IPS-20b (cell line): ENCODE measurements around the gene DYSF.

Source experiments
- H3K27ac ChIP-seq: one replicate; pipeline ENCODE4 v1.5.1; 2013; ENCODE audit warnings: low read length
- H3K27me3 ChIP-seq: 2 replicates; pipeline ENCODE4 v1.6.1; 2013; ENCODE audit warnings: mild to moderate bottlenecking, low read length, inconsistent platforms; ENCODE audit not compliant: insufficient read depth
- H3K36me3 ChIP-seq: 2 replicates; pipeline ENCODE4 v1.6.1; 2013; ENCODE audit warnings: low read depth, mild to moderate bottlenecking, inconsistent platforms, low read length, moderate library complexity; ENCODE audit not compliant: insufficient read depth
- H3K4me1 ChIP-seq: 2 replicates; pipeline ENCODE4 v1.6.1; 2013; ENCODE audit warnings: mild to moderate bottlenecking, control low read depth, inconsistent platforms, low read length, moderate library complexity; ENCODE audit not compliant: insufficient read depth
- H3K4me3 ChIP-seq: 2 replicates; pipeline ENCODE4 v1.5.1; 2013; ENCODE audit warnings: mild to moderate bottlenecking, low read length, inconsistent platforms
- H3K9ac ChIP-seq: 2 replicates; pipeline ENCODE4 v1.6.1; 2013; ENCODE audit warnings: low read depth, mild to moderate bottlenecking, inconsistent platforms, low read length, moderate library complexity
- H3K9me3 ChIP-seq: 2 replicates; pipeline ENCODE4 v1.6.1; 2013; ENCODE audit warnings: mild to moderate bottlenecking, low read depth, low read length, inconsistent platforms; ENCODE audit not compliant: insufficient read depth

The DYSF gene

GRCh38 chr2:71496156-71496770 lies 42.9 kb downstream of the DYSF start:
- H3K4me1 ChIP-seq = peaks cover 17% of the 10 kb centered on the region; the same call in 1 of the 2 replicates
- no peak overlapping the region for H3K4me3 ChIP-seq
- H3K9ac ChIP-seq = no peak overlapping the region
- H3K9me3 ChIP-seq = no peaks in the 10 kb centered on the region
- no peaks in the 10 kb centered on the region for H3K36me3 ChIP-seq
- no peak overlapping the region for H3K27ac ChIP-seq
- H3K27me3 ChIP-seq = no peaks in the 10 kb centered on the region

- H3K4me3 ChIP-seq = no peak overlapping the region
- H3K36me3 ChIP-seq = no peaks in the 10 kb centered on the region
- no peak overlapping the region for H3K9ac ChIP-seq
- no peak overlapping the region for H3K27ac ChIP-seq
- H3K4me1 ChIP-seq = peaks cover 17% of the 10 kb centered on the region; the same call in 1 of the 2 replicates
- H3K27me3 ChIP-seq = no peaks in the 10 kb centered on the region
- H3K9me3 ChIP-seq = no peaks in the 10 kb centered on the region
Measured at GRCh38 chr2:71498261-71498701, 44.9 kb downstream of the DYSF start.

- peaks cover 17% of the 10 kb centered on the region; the same call in 1 of the 2 replicates for H3K4me1 ChIP-seq
- no peak overlapping the region for H3K27ac ChIP-seq
- no peaks in the 10 kb centered on the region for H3K9me3 ChIP-seq
- no peaks in the 10 kb centered on the region for H3K27me3 ChIP-seq
- no peaks in the 10 kb centered on the region for H3K36me3 ChIP-seq
- H3K4me3 ChIP-seq = no peak overlapping the region
- H3K9ac ChIP-seq = no peak overlapping the region
Measured at GRCh38 chr2:71499691-71500090, 46.3 kb downstream of the DYSF start.

GRCh38 chr2:71500426-71501079 lies 47.2 kb downstream of the DYSF start:
- H3K9ac ChIP-seq = no peak overlapping the region
- no peaks in the 10 kb centered on the region for H3K36me3 ChIP-seq
- H3K27ac ChIP-seq = no peak overlapping the region
- H3K4me3 ChIP-seq = no peak overlapping the region
- no peaks in the 10 kb centered on the region for H3K27me3 ChIP-seq
- H3K4me1 ChIP-seq = peaks cover 17% of the 10 kb centered on the region; the same call in 1 of the 2 replicates
- no peaks in the 10 kb centered on the region for H3K9me3 ChIP-seq

GRCh38 chr2:71502941-71503738 lies 49.8 kb downstream of the DYSF start:
- H3K4me1 ChIP-seq = peaks cover 8% of the 10 kb centered on the region; the same call in 1 of the 2 replicates
- H3K27me3 ChIP-seq = no peaks in the 10 kb centered on the region
- H3K27ac ChIP-seq = no peak overlapping the region
- H3K9me3 ChIP-seq = no peaks in the 10 kb centered on the region
- no peak overlapping the region for H3K9ac ChIP-seq
- H3K4me3 ChIP-seq = no peak overlapping the region
- no peaks in the 10 kb centered on the region for H3K36me3 ChIP-seq

- Histone ChIP-seq H3K9ac (no peak overlapping the region), H3K4me1 (peaks cover 8% of the 10 kb centered on the region; the same call in 1 of the 2 replicates), H3K27me3 (no peaks in the 10 kb centered on the region), H3K27ac (no peak overlapping the region), H3K36me3 (no peaks in the 10 kb centered on the region), H3K4me3 (no peak overlapping the region), H3K9me3 (no peaks in the 10 kb centered on the region)
Measured at GRCh38 chr2:71503837-71504236, 50.5 kb downstream of the DYSF start.

- H3K4me3 ChIP-seq = no peak overlapping the region
- H3K36me3 ChIP-seq = no peaks in the 10 kb centered on the region
- H3K27ac ChIP-seq = no peak overlapping the region
- no peak overlapping the region for H3K9ac ChIP-seq
- H3K4me1 ChIP-seq = peaks cover 8% of the 10 kb centered on the region; the same call in 1 of the 2 replicates
- no peaks in the 10 kb centered on the region; the same call in 1 of the 2 replicates for H3K9me3 ChIP-seq
- no peaks in the 10 kb centered on the region for H3K27me3 ChIP-seq
Measured at GRCh38 chr2:71504611-71505010, 51.2 kb downstream of the DYSF start.

- H3K27ac ChIP-seq = no peak overlapping the region
- no peaks in the 10 kb centered on the region; the same call in 1 of the 2 replicates for H3K9me3 ChIP-seq
- no peak overlapping the region for H3K9ac ChIP-seq
- H3K36me3 ChIP-seq = no peaks in the 10 kb centered on the region
- no peak overlapping the region for H3K4me3 ChIP-seq
- no peaks in the 10 kb centered on the region for H3K27me3 ChIP-seq
- peaks cover 5% of the 10 kb centered on the region; the same call in 1 of the 2 replicates for H3K4me1 ChIP-seq
Measured at GRCh38 chr2:71505086-71505769, 51.9 kb downstream of the DYSF start.

- Histone ChIP-seq H3K27me3 (no peaks in the 10 kb centered on the region), H3K4me3 (no peak overlapping the region), H3K36me3 (no peaks in the 10 kb centered on the region), H3K9me3 (no peaks in the 10 kb centered on the region; the same call in 1 of the 2 replicates), H3K4me1 (no peaks in the 10 kb centered on the region; the same call in 1 of the 2 replicates), H3K9ac (no peak overlapping the region), H3K27ac (no peak overlapping the region)
Measured at GRCh38 chr2:71505770-71506140, 52.4 kb downstream of the DYSF start.

- no peaks in the 10 kb centered on the region for H3K4me1 ChIP-seq
- H3K36me3 ChIP-seq = no peaks in the 10 kb centered on the region
- no peak overlapping the region for H3K4me3 ChIP-seq
- H3K27me3 ChIP-seq = no peaks in the 10 kb centered on the region
- H3K9ac ChIP-seq = no peak overlapping the region
- no peaks in the 10 kb centered on the region; the same call in 1 of the 2 replicates for H3K9me3 ChIP-seq
- H3K27ac ChIP-seq = no peak overlapping the region
Measured at GRCh38 chr2:71506222-71507153, 53.1 kb downstream of the DYSF start.
